CD4-positive, alpha-beta memory T cell (primary cell): ENCODE data around the gene COX19. TPM values are rescaled to one million over a fixed set of nuclear protein-coding genes. Genes with fewer than 3 reads are reported as not detected.
A peak's percentile ranks its signal among the peaks of the same experiment; 100 is the strongest.

ENCODE experiments used
- CTCF ChIA-PET: fragments of 350-600 bp; sonication (Branson Sonifier 250); formaldehyde crosslinking; loops from one replicate; lab custom pipeline; 2021; ENCODE audit warnings: inconsistent platforms; ENCODE audit not compliant: partially characterized antibody; lab: Charles Lee
- POLR2A ChIA-PET: fragments of 350-600 bp; sonication (Branson Sonifier 250); formaldehyde crosslinking; loops from one replicate; lab custom pipeline; 2021; ENCODE audit not compliant: partially characterized antibody; lab: Charles Lee
- DNase-seq, 5 donors: peaks; one replicate each; pipeline versions ENCODE4 v3.0.0 to v3.0.0-alpha.2; 2020 to 2022; ENCODE audit warnings: mixed read lengths in 1 of 5
- H3K27ac ChIP-seq: one replicate; pipeline ENCODE4 v1.7.0; 2013; ENCODE audit warnings: low read depth, low read length
- H3K27me3 ChIP-seq: 2 replicates; pipeline ENCODE4 v1.7.0; 2013; ENCODE audit warnings: mild to moderate bottlenecking, low read length, moderate library complexity; ENCODE audit not compliant: insufficient read depth
- H3K36me3 ChIP-seq: 2 replicates; pipeline ENCODE4 v1.7.0; 2013; ENCODE audit warnings: mild to moderate bottlenecking, low read length, moderate library complexity; ENCODE audit not compliant: insufficient read depth
- H3K4me1 ChIP-seq: 2 replicates; pipeline ENCODE4 v1.7.0; 2013; ENCODE audit warnings: mild to moderate bottlenecking, low read length, moderate library complexity; ENCODE audit not compliant: insufficient read depth
- H3K4me3 ChIP-seq, 2 donors: one replicate each; pipeline ENCODE4 v1.7.0; 2013; ENCODE audit warnings: low read length in 2 of 2, mild to moderate bottlenecking in 1 of 2
- H3K9me3 ChIP-seq, 2 donors: one replicate each; pipeline ENCODE4 v1.7.0; 2013; ENCODE audit warnings: low read length in 2 of 2, control low read depth in 1 of 2; ENCODE audit not compliant: control insufficient read depth in 1 of 2
- H3K27ac Mint-ChIP-seq, 7 donors: one replicate each; pipeline ENCODE4 v1.8.0; 2020 to 2021; ENCODE audit warnings: mixed read lengths in 7 of 7, mild to moderate bottlenecking in 6 of 7, inconsistent platforms in 3 of 7, moderate library complexity in 3 of 7
- H3K27me3 Mint-ChIP-seq, 2 donors: one replicate each; pipeline ENCODE4 v1.8.0; 2020 to 2021; ENCODE audit warnings: mixed read lengths in 2 of 2
- H3K36me3 Mint-ChIP-seq, 2 donors: one replicate each; pipeline ENCODE4 v1.8.0; 2020 to 2021; ENCODE audit warnings: mixed read lengths in 2 of 2, inconsistent platforms in 1 of 2, mild to moderate bottlenecking in 1 of 2
- H3K4me1 Mint-ChIP-seq, 4 donors: one replicate each; pipeline ENCODE4 v1.8.0; 2020 to 2021; ENCODE audit warnings: mixed read lengths in 4 of 4, mild to moderate bottlenecking in 1 of 4
- H3K4me3 Mint-ChIP-seq, 8 donors: one replicate each; pipeline ENCODE4 v1.8.0; 2020 to 2021; ENCODE audit warnings: mixed read lengths in 8 of 8, mild to moderate bottlenecking in 7 of 8, moderate library complexity in 6 of 8, inconsistent platforms in 3 of 8
- H3K9me3 Mint-ChIP-seq, 8 donors: one replicate each; pipeline ENCODE4 v1.8.0; 2020 to 2021; ENCODE audit warnings: mixed read lengths in 8 of 8, mild to moderate bottlenecking in 5 of 8, inconsistent platforms in 3 of 8, moderate library complexity in 1 of 8
- intact Hi-C: fragments of 100-400 bp; cut with micrococcal nuclease; formaldehyde crosslinking; loops from one replicate; pipeline ENCODE4 v1.15.1; 2023
- polyA plus RNA-seq, 2 donors: library from polyadenylated mRNA; unstranded; fragments of 300-500 nt; fragmentation: Illumina TruSeq; gene quantifications; one replicate each; pipeline ENCODE4 v1.2.3, GENCODE V29; 2021
- total RNA-seq, 2 experiments: library from RNA; stranded (reverse); gene quantifications; one replicate each; pipeline ENCODE4 v1.2.3, GENCODE V29; 2021

Gene COX19
- total and polyA plus RNA-seq, 4 experiments from 2014 or later = 20.5 to 50.0 (median 33.5) TPM

GRCh38 chr7:959271-959670, 16.1 kb downstream of the COX19 start:
- Histone ChIP-seq H3K4me1 (peaks cover 10% of the 10 kb centered on the region), H3K4me3 (no peak overlapping the region), H3K9me3 (no peaks in the 10 kb centered on the region), H3K36me3 (no peaks in the 10 kb centered on the region), H3K27ac (no peak overlapping the region), H3K27me3 (no peaks in the 10 kb centered on the region)
- Mint-ChIP-seq H3K27ac (peak overlapping the region in 1 of 7 donors; percentile 22), H3K36me3 (peaks cover 0 to 3% of the 10 kb centered on the region in 2 donors), H3K27me3 (peaks cover 9 to 14% of the 10 kb centered on the region in 2 donors), H3K4me3 (no peak overlapping the region), H3K4me1 (peaks cover 3 to 20% (median 9%) of the 10 kb centered on the region in 4 donors), H3K9me3 (no peaks in the 10 kb centered on the region)
- intact Hi-C loops = no loop called here
- POLR2A ChIA-PET = interaction anchor here (1.7 kb wide), 1 partner anchor 16 kb away, joined by 3 read pairs; the partner anchor contains the start of gene COX19
- no peak for DNase-seq
- CTCF ChIA-PET = interaction anchor here (1.1 kb wide), 1 partner anchor 15 kb away, joined by 3 read pairs; no protein-coding TSS in a partner anchor

GRCh38 chr7:958221-959200, 16.8 kb downstream of the COX19 start:
- peaks cover 8 to 13% of the 10 kb centered on the region in 2 donors for H3K27me3 Mint-ChIP-seq

GRCh38 chr7:957418-958220, 17.7 kb downstream of the COX19 start:
- DNase-seq = no peak
- H3K4me3 Mint-ChIP-seq = no peak overlapping the region
- peaks cover 0 to 2% of the 10 kb centered on the region in 2 donors for H3K36me3 Mint-ChIP-seq
- no peaks in the 10 kb centered on the region for H3K9me3 Mint-ChIP-seq
- Histone ChIP-seq H3K4me3 (no peak overlapping the region), H3K27ac (no peak overlapping the region), H3K9me3 (no peaks in the 10 kb centered on the region), H3K4me1 (peaks cover 5% of the 10 kb centered on the region), H3K36me3 (no peaks in the 10 kb centered on the region), H3K27me3 (no peaks in the 10 kb centered on the region)
- intact Hi-C loops = no loop called here
- H3K27me3 Mint-ChIP-seq = peaks cover 5 to 11% of the 10 kb centered on the region in 2 donors
- ChIA-PET CTCF (interaction anchor here (2.2 to 2.3 kb wide), 2 partner anchors 48 to 50 kb away, joined by 7 to 10 read pairs; no protein-coding TSS in a partner anchor), POLR2A (interaction anchor here (2.2 kb wide), 1 partner anchor 17 kb away, joined by 7 read pairs; the partner anchor contains the start of gene COX19)
- H3K27ac Mint-ChIP-seq = no peak overlapping the region
- H3K4me1 Mint-ChIP-seq = peaks cover 0 to 11% (median 5%) of the 10 kb centered on the region in 4 donors

More at GRCh38 chr7:958221-959200, 16.8 kb downstream of the COX19 start:
- no peak overlapping the region for H3K4me3 Mint-ChIP-seq
- ChIA-PET CTCF (interaction anchor here (0.7 to 2.2 kb wide), 3 partner anchors 16 to 50 kb away, joined by 3 to 7 read pairs (median 3); no protein-coding TSS in a partner anchor), POLR2A (interaction anchor here (2.2 kb wide), 1 partner anchor 16 kb away, joined by 7 read pairs; the partner anchor contains the start of gene COX19)
- H3K4me1 Mint-ChIP-seq = peaks cover 2 to 16% (median 6%) of the 10 kb centered on the region in 4 donors
- peaks cover 0 to 2% of the 10 kb centered on the region in 2 donors for H3K36me3 Mint-ChIP-seq
- H3K36me3 ChIP-seq = no peaks in the 10 kb centered on the region
- H3K27ac Mint-ChIP-seq = no peak overlapping the region
- no peaks in the 10 kb centered on the region for H3K9me3 Mint-ChIP-seq
- no peaks in the 10 kb centered on the region for H3K9me3 ChIP-seq
- H3K4me3 ChIP-seq = no peak overlapping the region
- no peaks in the 10 kb centered on the region for H3K27me3 ChIP-seq
- H3K4me1 ChIP-seq = peaks cover 5% of the 10 kb centered on the region
- no peak overlapping the region for H3K27ac ChIP-seq
- intact Hi-C loops = no loop called here
- no peak for DNase-seq

- H3K27ac Mint-ChIP-seq = peak overlapping the region in 2 of 7 donors; percentile 29 to 90
- POLR2A ChIA-PET = interaction anchor here (1.4 to 1.5 kb wide), 2 partner anchors 33 to 46 kb away, joined by 3 to 4 read pairs; no protein-coding TSS in a partner anchor
- peak overlapping the region; percentile 26 to 86 (median 74) for H3K4me3 Mint-ChIP-seq
- H3K4me1 Mint-ChIP-seq = peaks cover 0 to 9% (median 0%) of the 10 kb centered on the region in 4 donors
- Histone ChIP-seq H3K36me3 (no peaks in the 10 kb centered on the region), H3K9me3 (no peaks in the 10 kb centered on the region), H3K4me1 (peaks cover 5% of the 10 kb centered on the region), H3K27me3 (no peaks in the 10 kb centered on the region), H3K27ac (no peak overlapping the region), H3K4me3 (no peak overlapping the region)
- no peaks in the 10 kb centered on the region for H3K9me3 Mint-ChIP-seq
- no peak for DNase-seq
- CTCF ChIA-PET = interaction anchor here (1.7 to 2.3 kb wide), 3 partner anchors 33 to 48 kb away, joined by 5 to 10 read pairs (median 7); no protein-coding TSS in a partner anchor
- peaks cover 0 to 2% of the 10 kb centered on the region in 2 donors for H3K36me3 Mint-ChIP-seq
- intact Hi-C loops = no loop called here
- H3K27me3 Mint-ChIP-seq = peaks cover 2 to 4% of the 10 kb centered on the region in 2 donors
Observed at GRCh38 chr7:956031-956430, 19.3 kb downstream of the COX19 start.

GRCh38 chr7:954330-955238, 20.8 kb downstream of the COX19 start, which contains the start of gene ADAP1:
TSS of gene ADAP1 (minus strand) at chr7:954680. CDS start at chr7:954477, 203 bp downstream.
- Histone ChIP-seq H3K27ac (no peak within 1 kb of the TSS), H3K36me3 (no peaks in the 10 kb centered on the region), H3K4me1 (peaks cover 5% of the 10 kb centered on the region), H3K9me3 (no peaks in the 10 kb centered on the region), H3K4me3 (no peak within 1 kb of the TSS), H3K27me3 (no peaks in the 10 kb centered on the region)
- Mint-ChIP-seq H3K9me3 (peaks cover 0 to 2% (median 0%) of the 10 kb centered on the region in 8 donors), H3K4me3 (peak within 1 kb of the TSS; percentile 62 to 80 (median 72)), H3K36me3 (peaks cover 0 to 2% of the 10 kb centered on the region in 2 donors), H3K27me3 (peaks cover 2 to 4% of the 10 kb centered on the region in 2 donors), H3K4me1 (peaks cover 0 to 9% (median 0%) of the 10 kb centered on the region in 4 donors), H3K27ac (peak within 1 kb of the TSS in 2 of 7 donors; percentile 69 to 83)
- POLR2A ChIA-PET = interaction anchor here (0.6 to 1.5 kb wide), 5 partner anchors 21 to 53 kb away, joined by 3 to 12 read pairs (median 4); partner anchors contain the start of gene COX19
- intact Hi-C loops = loop anchor here (1.0 to 5.0 kb wide), 3 partner anchors 30 to 167 kb away; no protein-coding TSS in a partner anchor
- CTCF ChIA-PET = interaction anchor here (1.7 to 4.3 kb wide), 2 partner anchors 31 to 45 kb away, joined by 5 to 19 read pairs; no protein-coding TSS in a partner anchor
- DNase-seq = peak in 4 of 5 donors; percentile 55 to 64 (median 60)
